ENCODE results near the gene RAI14. TPM values are rescaled to one million over a fixed set of nuclear protein-coding genes. Genes with fewer than 3 reads are reported as not detected.

The RAI14 gene
- total and polyA plus RNA-seq, 4 experiments from 2014 or later = 0.15 to 2.6 (median 2.1) TPM

- H3K27ac Mint-ChIP-seq = no peak overlapping the region
Measured at GRCh38 chr5:34669931-34670516, 13.9 kb downstream of the RAI14 start.

GRCh38 chr5:34672196-34672595, 16.1 kb downstream of the RAI14 start:
- POLR2A ChIA-PET (ENCODE audit: partially characterized antibody) = no interaction called here
- Mint-ChIP-seq H3K9me3 (no peaks in the 10 kb centered on the region), H3K27me3 (peaks cover 0 to 1% of the 10 kb centered on the region in 2 donors), H3K4me1 (no peaks in the 10 kb centered on the region), H3K4me3 (no peak overlapping the region), H3K27ac (no peak overlapping the region), H3K36me3 (no peaks in the 10 kb centered on the region)
- intact Hi-C loops (cut with micrococcal nuclease) = no loop called here
- Histone ChIP-seq H3K9me3 (ENCODE audit: control insufficient read depth in 1 of 2, low read length in 2 of 2) (no peaks in the 10 kb centered on the region), H3K27me3 (ENCODE audit: insufficient read depth, low read length) (no peaks in the 10 kb centered on the region), H3K27ac (ENCODE audit: low read depth, low read length) (no peak overlapping the region), H3K4me1 (ENCODE audit: insufficient read depth, low read length) (no peaks in the 10 kb centered on the region), H3K4me3 (ENCODE audit: low read length in 2 of 2) (no peak overlapping the region), H3K36me3 (ENCODE audit: insufficient read depth, low read length) (no peaks in the 10 kb centered on the region)
- no peak for DNase-seq
- CTCF ChIA-PET (ENCODE audit: partially characterized antibody) = no interaction called here

More at GRCh38 chr5:34669931-34670516, 13.9 kb downstream of the RAI14 start:
- no peak for DNase-seq
- Mint-ChIP-seq H3K9me3 (no peaks in the 10 kb centered on the region), H3K4me3 (no peak overlapping the region), H3K4me1 (no peaks in the 10 kb centered on the region), H3K27me3 (no peaks in the 10 kb centered on the region), H3K36me3 (no peaks in the 10 kb centered on the region)
- H3K4me1 ChIP-seq (ENCODE audit: insufficient read depth, low read length) = no peaks in the 10 kb centered on the region
- H3K4me3 ChIP-seq (ENCODE audit: low read length in 2 of 2) = no peak overlapping the region
- no peaks in the 10 kb centered on the region for H3K27me3 ChIP-seq (ENCODE audit: insufficient read depth, low read length)
- no peak overlapping the region for H3K27ac ChIP-seq (ENCODE audit: low read depth, low read length)
- H3K36me3 ChIP-seq (ENCODE audit: insufficient read depth, low read length) = no peaks in the 10 kb centered on the region
- ChIA-PET POLR2A (ENCODE audit: partially characterized antibody) (no interaction called here), CTCF (ENCODE audit: partially characterized antibody) (no interaction called here)
- intact Hi-C loops (cut with micrococcal nuclease) = no loop called here
- H3K9me3 ChIP-seq (ENCODE audit: control insufficient read depth in 1 of 2, low read length in 2 of 2) = no peaks in the 10 kb centered on the region

GRCh38 chr5:34673463-34674125, 17.5 kb downstream of the RAI14 start:
- CTCF ChIA-PET (ENCODE audit: partially characterized antibody) = no interaction called here

GRCh38 chr5:34674187-34674586, 18.1 kb downstream of the RAI14 start:
- Histone ChIP-seq H3K4me3 (ENCODE audit: low read length in 2 of 2) (no peak overlapping the region), H3K27me3 (ENCODE audit: insufficient read depth, low read length) (no peaks in the 10 kb centered on the region), H3K9me3 (ENCODE audit: control insufficient read depth in 1 of 2, low read length in 2 of 2) (no peaks in the 10 kb centered on the region), H3K27ac (ENCODE audit: low read depth, low read length) (no peak overlapping the region), H3K4me1 (ENCODE audit: insufficient read depth, low read length) (no peaks in the 10 kb centered on the region), H3K36me3 (ENCODE audit: insufficient read depth, low read length) (no peaks in the 10 kb centered on the region)
- intact Hi-C loops (cut with micrococcal nuclease) = no loop called here
- H3K36me3 Mint-ChIP-seq = no peaks in the 10 kb centered on the region
- H3K9me3 Mint-ChIP-seq = no peaks in the 10 kb centered on the region
- DNase-seq = no peak
- no peaks in the 10 kb centered on the region for H3K4me1 Mint-ChIP-seq
- ChIA-PET POLR2A (ENCODE audit: partially characterized antibody) (no interaction called here), CTCF (ENCODE audit: partially characterized antibody) (no interaction called here)
- H3K27ac Mint-ChIP-seq = no peak overlapping the region
- no peak overlapping the region for H3K4me3 Mint-ChIP-seq
- H3K27me3 Mint-ChIP-seq = peaks cover 0 to 3% of the 10 kb centered on the region in 2 donors

More at GRCh38 chr5:34673463-34674125, 17.5 kb downstream of the RAI14 start:
- intact Hi-C loops (cut with micrococcal nuclease) = no loop called here
- DNase-seq = no peak
- no peaks in the 10 kb centered on the region for H3K27me3 ChIP-seq (ENCODE audit: insufficient read depth, low read length)
- H3K9me3 ChIP-seq (ENCODE audit: control insufficient read depth in 1 of 2, low read length in 2 of 2) = no peaks in the 10 kb centered on the region
- H3K36me3 ChIP-seq (ENCODE audit: insufficient read depth, low read length) = no peaks in the 10 kb centered on the region
- no peak overlapping the region for H3K4me3 ChIP-seq (ENCODE audit: low read length in 2 of 2)
- H3K27ac ChIP-seq (ENCODE audit: low read depth, low read length) = no peak overlapping the region
- no peaks in the 10 kb centered on the region for H3K36me3 Mint-ChIP-seq
- POLR2A ChIA-PET (ENCODE audit: partially characterized antibody) = no interaction called here
- H3K4me3 Mint-ChIP-seq = no peak overlapping the region
- no peaks in the 10 kb centered on the region for H3K4me1 ChIP-seq (ENCODE audit: insufficient read depth, low read length)
- H3K27ac Mint-ChIP-seq = no peak overlapping the region
- no peaks in the 10 kb centered on the region for H3K4me1 Mint-ChIP-seq
- no peaks in the 10 kb centered on the region for H3K9me3 Mint-ChIP-seq
- peaks cover 0 to 1% of the 10 kb centered on the region in 2 donors for H3K27me3 Mint-ChIP-seq

GRCh38 chr5:34675857-34676256, 19.7 kb downstream of the RAI14 start:
- intact Hi-C loops (cut with micrococcal nuclease) = no loop called here
- no peaks in the 10 kb centered on the region for H3K9me3 Mint-ChIP-seq
- ChIA-PET CTCF (ENCODE audit: partially characterized antibody) (no interaction called here), POLR2A (ENCODE audit: partially characterized antibody) (no interaction called here)
- no peak overlapping the region for H3K4me3 Mint-ChIP-seq
- no peak overlapping the region for H3K4me3 ChIP-seq (ENCODE audit: low read length in 2 of 2)
- H3K4me1 Mint-ChIP-seq = no peaks in the 10 kb centered on the region
- no peak for DNase-seq
- H3K9me3 ChIP-seq (ENCODE audit: control insufficient read depth in 1 of 2, low read length in 2 of 2) = no peaks in the 10 kb centered on the region
- no peaks in the 10 kb centered on the region for H3K27me3 ChIP-seq (ENCODE audit: insufficient read depth, low read length)
- no peak overlapping the region for H3K27ac Mint-ChIP-seq
- no peaks in the 10 kb centered on the region for H3K36me3 ChIP-seq (ENCODE audit: insufficient read depth, low read length)
- peaks cover 0 to 3% of the 10 kb centered on the region in 2 donors for H3K27me3 Mint-ChIP-seq
- no peaks in the 10 kb centered on the region for H3K4me1 ChIP-seq (ENCODE audit: insufficient read depth, low read length)
- no peaks in the 10 kb centered on the region for H3K36me3 Mint-ChIP-seq
- no peak overlapping the region for H3K27ac ChIP-seq (ENCODE audit: low read depth, low read length)

- H3K9me3 ChIP-seq (ENCODE audit: control insufficient read depth in 1 of 2, low read length in 2 of 2) = no peaks in the 10 kb centered on the region
- no peaks in the 10 kb centered on the region for H3K4me1 Mint-ChIP-seq
- no peak overlapping the region for H3K4me3 Mint-ChIP-seq
- H3K27me3 Mint-ChIP-seq = peaks cover 0 to 3% of the 10 kb centered on the region in 2 donors
- no peaks in the 10 kb centered on the region for H3K9me3 Mint-ChIP-seq
- H3K27ac ChIP-seq (ENCODE audit: low read depth, low read length) = no peak overlapping the region
- H3K4me1 ChIP-seq (ENCODE audit: insufficient read depth, low read length) = no peaks in the 10 kb centered on the region
- no peak for DNase-seq
- CTCF ChIA-PET (ENCODE audit: partially characterized antibody) = no interaction called here
- H3K36me3 ChIP-seq (ENCODE audit: insufficient read depth, low read length) = no peaks in the 10 kb centered on the region
- no peak overlapping the region for H3K4me3 ChIP-seq (ENCODE audit: low read length in 2 of 2)
- POLR2A ChIA-PET (ENCODE audit: partially characterized antibody) = no interaction called here
- no peaks in the 10 kb centered on the region for H3K27me3 ChIP-seq (ENCODE audit: insufficient read depth, low read length)
- no peak overlapping the region for H3K27ac Mint-ChIP-seq
- H3K36me3 Mint-ChIP-seq = no peaks in the 10 kb centered on the region
- intact Hi-C loops (cut with micrococcal nuclease) = no loop called here
Measured at GRCh38 chr5:34676416-34676815, 20.3 kb downstream of the RAI14 start.

GRCh38 chr5:34677428-34677827, 21.3 kb downstream of the RAI14 start:
- intact Hi-C loops (cut with micrococcal nuclease) = no loop called here
- POLR2A ChIA-PET (ENCODE audit: partially characterized antibody) = interaction anchor here (0.5 kb wide), 1 partner anchor 240 kb away, joined by 3 read pairs; no protein-coding TSS in a partner anchor
- no peaks in the 10 kb centered on the region for H3K27me3 ChIP-seq (ENCODE audit: insufficient read depth, low read length)
- Mint-ChIP-seq H3K27ac (no peak overlapping the region), H3K27me3 (peaks cover 0 to 3% of the 10 kb centered on the region in 2 donors), H3K36me3 (no peaks in the 10 kb centered on the region), H3K4me3 (no peak overlapping the region), H3K9me3 (no peaks in the 10 kb centered on the region), H3K4me1 (no peaks in the 10 kb centered on the region)
- CTCF ChIA-PET (ENCODE audit: partially characterized antibody) = no interaction called here
- no peaks in the 10 kb centered on the region for H3K9me3 ChIP-seq (ENCODE audit: control insufficient read depth in 1 of 2, low read length in 2 of 2)
- H3K36me3 ChIP-seq (ENCODE audit: insufficient read depth, low read length) = no peaks in the 10 kb centered on the region
- no peak overlapping the region for H3K27ac ChIP-seq (ENCODE audit: low read depth, low read length)
- no peaks in the 10 kb centered on the region for H3K4me1 ChIP-seq (ENCODE audit: insufficient read depth, low read length)
- DNase-seq = no peak
- no peak overlapping the region for H3K4me3 ChIP-seq (ENCODE audit: low read length in 2 of 2)
